ENCODE measurements around the gene KCNH6.

Gene KCNH6

GRCh38 chr17:63490858-63491400, 32.2 kb upstream of the KCNH6 start:
- no peak for TF ChIP-seq CTCF (IDR thresholded peaks at IDR 0.05)

- TF ChIP-seq CTCF (IDR thresholded peaks at IDR 0.05), result no peak
Observed at GRCh38 chr17:63491413-63491812, 31.7 kb upstream of the KCNH6 start.

GRCh38 chr17:63491977-63492618, 31.1 kb upstream of the KCNH6 start:
- no peak for TF ChIP-seq CTCF (IDR thresholded peaks at IDR 0.05)

- no peak for TF ChIP-seq CTCF (IDR thresholded peaks at IDR 0.05)
Observed at GRCh38 chr17:63492940-63493339, 30.2 kb upstream of the KCNH6 start.

GRCh38 chr17:63493411-63493810, 29.7 kb upstream of the KCNH6 start:
- no peak for TF ChIP-seq CTCF (IDR thresholded peaks at IDR 0.05)

- TF ChIP-seq CTCF (IDR thresholded peaks at IDR 0.05), result no peak
Observed at GRCh38 chr17:63494300-63494928, 28.7 kb upstream of the KCNH6 start.

GRCh38 chr17:63495491-63495890, 27.7 kb upstream of the KCNH6 start:
- TF ChIP-seq CTCF (IDR thresholded peaks at IDR 0.05), result no peak

Measured in LNCAP (cell line).